Keratinocyte (primary cell): ENCODE data around the gene HECTD1. TPM values are rescaled to one million over a fixed set of nuclear protein-coding genes. Genes with fewer than 3 reads are reported as not detected.
"Not testable (repeated sequence)": the region's sequence is repeated elsewhere in the genome, so short reads cannot be mapped to it uniquely, and the experiment has no call there.

Experiments used
- DNase-seq: peaks from one replicate; pipeline ENCODE4 v3.0.0-alpha.2; 2011; ENCODE audit warnings: low read depth, missing footprints, low spot score
- FAIRE-seq: peaks from 2 replicates; lab custom pipeline; 2011; peaks lifted over from hg19 to GRCh38; lab: Jason Lieb, UNC
- H2AFZ ChIP-seq: 2 replicates; pipeline ENCODE4 v1.6.0; 2012; ENCODE audit warnings: low read length, control low read depth, inconsistent platforms; ENCODE audit not compliant: control insufficient read depth
- H3K27ac ChIP-seq: 2 replicates; pipeline ENCODE4 v1.5.1; 2011; ENCODE audit warnings: low read length; ENCODE audit not compliant: control insufficient read depth, insufficient read depth
- H3K27me3 ChIP-seq: 3 replicates; pipeline ENCODE4 v1.6.0; 2011; ENCODE audit warnings: low read length; ENCODE audit not compliant: control insufficient read depth, insufficient read depth; ENCODE audit errors: extremely low read depth
- H3K36me3 ChIP-seq, 2 experiments: 2 replicates in 1 of 2; 3 replicates in 1 of 2; pipeline ENCODE4 v1.5.1; 2011; ENCODE audit warnings: low read length in 2 of 2, mild to moderate bottlenecking in 1 of 2; ENCODE audit not compliant: control insufficient read depth in 2 of 2, insufficient read depth in 2 of 2; ENCODE audit errors: extremely low read depth in 1 of 2
- H3K4me1 ChIP-seq: 3 replicates; pipeline ENCODE4 v1.5.1; 2011; ENCODE audit warnings: low read length; ENCODE audit not compliant: control insufficient read depth, insufficient read depth; ENCODE audit errors: extremely low read depth
- H3K4me2 ChIP-seq: 3 replicates; pipeline ENCODE4 v1.6.0; 2011; ENCODE audit warnings: low read depth, low read length; ENCODE audit not compliant: control insufficient read depth, insufficient read depth; ENCODE audit errors: extremely low read depth
- H3K4me3 ChIP-seq, 3 experiments: fragments of 200-600 bp in 1 of 3; sonication (generic) in 1 of 3; 2 replicates in 2 of 3; 3 replicates in 1 of 3; pipeline ENCODE4 v1.5.1; 2011 to 2016; ENCODE audit warnings: low read length in 3 of 3, mild to moderate bottlenecking in 3 of 3, control low read depth in 2 of 3, inconsistent platforms in 1 of 3, low read depth in 1 of 3, mixed read lengths in 1 of 3, mixed run types in 1 of 3, moderate library complexity in 1 of 3; ENCODE audit not compliant: control insufficient read depth in 2 of 3, insufficient read depth in 2 of 3; ENCODE audit errors: extremely low read depth in 1 of 3
- H3K79me2 ChIP-seq: 2 replicates; pipeline ENCODE4 v1.6.0; 2012; ENCODE audit warnings: low read length; ENCODE audit not compliant: control insufficient read depth, insufficient read depth
- H3K9ac ChIP-seq: 3 replicates; pipeline ENCODE4 v1.6.0; 2011; ENCODE audit warnings: low read length; ENCODE audit not compliant: control insufficient read depth, insufficient read depth; ENCODE audit errors: extremely low read depth
- H3K9me1 ChIP-seq: 3 replicates; pipeline ENCODE4 v1.6.0; 2011; ENCODE audit warnings: low read length; ENCODE audit not compliant: control insufficient read depth, insufficient read depth; ENCODE audit errors: extremely low read depth
- H3K9me3 ChIP-seq: 2 replicates; pipeline ENCODE4 v1.5.1; 2012; ENCODE audit warnings: low read depth, low read length; ENCODE audit not compliant: control insufficient read depth
- H4K20me1 ChIP-seq: 3 replicates; pipeline ENCODE4 v1.6.0; 2011; ENCODE audit warnings: low read length; ENCODE audit not compliant: control insufficient read depth, insufficient read depth; ENCODE audit errors: extremely low read depth
- CTCF ChIP-seq, 3 experiments: IDR thresholded peaks in 1 of 3; conservative IDR thresholded peaks in 1 of 3; optimal IDR thresholded peaks in 1 of 3; 2 replicates in 2 of 3; 3 replicates in 1 of 3; pipeline versions ENCODE3 to v1.5.1; 2011; ENCODE audit warnings: low read length in 3 of 3, mild to moderate bottlenecking in 3 of 3, moderate library complexity in 2 of 3, control low read depth in 1 of 3, inconsistent platforms in 1 of 3; ENCODE audit not compliant: insufficient read depth in 2 of 3; ENCODE audit errors: extremely low read depth in 1 of 3
- EZH2 ChIP-seq: IDR thresholded peaks from one replicate; pipeline ENCODE4 v1.6.1; 2012; ENCODE audit warnings: inconsistent platforms, mild to moderate bottlenecking, low read length, moderate library complexity
- dilution Hi-C: fragments of 300-500 bp; cut with MboI; formaldehyde crosslinking; loops from one replicate; pipeline ENCODE4 v1.7.0; 2020; ENCODE audit warnings: low sequenced_read_pairs; ENCODE audit not compliant: extremely low pct_ligation_motif_present
- polyA plus RNA-seq, 5 experiments: library from polyadenylated mRNA; depleted of rRNA in 3 of 5; stranded (reverse) in 3 of 5; stranded (forward) in 1 of 5; unstranded in 1 of 5; fragments of >200 nt; gene quantifications; 1 replicate in 1 of 5; 2 replicates in 3 of 5; 3 replicates in 1 of 5; pipeline versions ENCODE4 v1.2.1 to v1.2.3, GENCODE V29; 2011 to 2012; ENCODE audit warnings: missing spikeins in 2 of 5, low read depth in 1 of 5, low replicate concordance in 1 of 5

Gene HECTD1
- polyA plus RNA-seq, 1 donor (not counting 4 experiments of a cell fraction or from before 2014, with no cell fraction given): 94.8 TPM

DNA sequence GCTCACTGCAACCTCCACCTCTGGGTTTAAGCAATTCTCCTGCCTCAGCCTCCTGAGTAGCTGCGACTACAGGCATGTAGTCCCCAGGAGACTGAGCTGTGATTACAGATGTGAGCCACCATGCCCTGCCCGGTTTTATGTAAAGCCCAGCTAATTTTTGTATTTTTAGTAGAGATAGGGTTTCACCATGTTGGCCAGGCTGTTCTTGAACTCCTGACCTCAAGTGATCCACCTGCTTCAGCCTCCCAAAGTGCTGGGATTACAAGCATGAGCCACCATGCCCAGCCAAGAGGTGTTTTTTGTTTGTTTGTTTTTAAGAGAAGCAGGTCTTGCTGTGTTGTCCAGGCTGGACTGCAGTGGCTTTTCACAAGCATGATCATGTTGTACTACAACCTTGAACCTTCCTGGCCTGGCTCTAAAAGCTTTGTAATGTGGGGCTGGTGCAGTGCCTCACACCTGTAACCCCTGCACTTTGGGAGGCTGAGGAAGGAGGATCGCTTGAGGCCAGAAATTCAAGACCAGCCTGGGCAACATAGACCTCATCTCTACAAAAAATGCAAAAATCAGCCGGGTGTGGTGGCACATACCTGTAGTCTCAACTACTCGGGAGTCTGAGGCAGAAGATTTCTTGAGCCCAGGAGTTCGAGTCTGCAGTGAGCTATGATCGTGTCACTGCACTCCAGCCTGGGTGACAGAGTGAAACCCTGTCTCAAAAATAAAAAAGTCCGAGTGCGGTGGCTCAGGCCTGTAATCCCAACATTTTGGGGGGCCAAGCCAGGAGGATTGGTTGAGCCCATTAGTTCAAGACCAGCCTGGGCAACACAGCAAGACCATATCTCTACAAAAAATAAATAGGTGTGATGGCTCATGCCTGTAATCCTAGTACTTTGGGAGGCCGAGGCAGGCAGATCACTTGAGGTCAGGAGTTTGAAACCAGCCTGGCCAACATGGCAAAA is 113.4 kb downstream of the HECTD1 start:
- DNase-seq, H2AFZ ChIP-seq, FAIRE-seq, H3K9ac ChIP-seq, H3K9me3 ChIP-seq, H3K9me1 ChIP-seq, H4K20me1 ChIP-seq, H3K27me3 ChIP-seq, H3K27ac ChIP-seq, H3K4me2 ChIP-seq, H3K4me3 ChIP-seq, H3K79me2 ChIP-seq, H3K36me3 ChIP-seq, H3K4me1 ChIP-seq, dilution Hi-C loops: not testable (repeated sequence)

- H3K4me2 ChIP-seq: no peak overlapping the region
- TF ChIP-seq CTCF (optimal IDR thresholded peaks at IDR 0.05 in 1 of 3, IDR thresholded peaks at IDR 0.05 in 1 of 3, conservative IDR thresholded peaks at IDR 0.05 in 1 of 3; ENCODE audit: extremely low read depth in 1 of 3, insufficient read depth in 2 of 3, low read length in 3 of 3) (no peak), EZH2 (no peak)
- no peak for DNase-seq
- no peak overlapping the region for H3K9ac ChIP-seq
- peaks cover 9% of the 10 kb centered on the region for H3K4me1 ChIP-seq
- FAIRE-seq: no peak
- H3K27ac ChIP-seq: no peak overlapping the region
- H2AFZ ChIP-seq: no peak overlapping the region
- no peaks in the 10 kb centered on the region for H3K9me1 ChIP-seq
- no peaks in the 10 kb centered on the region for H3K79me2 ChIP-seq
- H3K4me3 ChIP-seq: no peak overlapping the region
- H3K27me3 ChIP-seq: no peaks in the 10 kb centered on the region
- no peaks in the 10 kb centered on the region for H4K20me1 ChIP-seq
- dilution Hi-C loops: no loop called here
- no peaks in the 10 kb centered on the region for H3K36me3 ChIP-seq
- H3K9me3 ChIP-seq: no peaks in the 10 kb centered on the region
These were observed 115.4 kb downstream of the HECTD1 start for GRCh38 chr14:31092160-31092708.
